ENCODE measurements around the gene GYPE.
"Not testable (repeated sequence)": the region's sequence is repeated elsewhere in the genome, so short reads cannot be mapped to it uniquely, and the experiment has no call there.

DNA sequence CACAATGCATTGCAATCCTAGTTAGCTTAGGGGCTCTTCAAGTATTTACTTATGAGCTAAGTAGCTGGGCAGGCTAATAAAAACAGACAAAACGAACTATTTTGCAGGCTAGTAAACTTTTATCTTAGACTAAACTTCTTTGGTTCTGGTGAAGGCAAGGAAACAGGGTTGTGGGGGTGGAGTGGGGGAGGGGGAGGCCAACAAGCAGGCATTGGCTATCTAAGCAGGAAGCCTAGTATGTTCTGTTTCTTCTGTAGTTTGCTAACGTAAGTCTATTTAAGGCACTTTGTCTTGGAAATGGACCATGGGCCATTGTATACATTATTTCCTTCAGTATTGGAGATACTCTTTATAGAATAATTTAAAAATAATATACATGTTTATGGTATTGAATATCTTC is 35.3 kb upstream of the GYPE start:
- TF ChIP-seq POLR2AphosphoS5, POLR2A (IDR thresholded peaks at IDR 0.05; ENCODE audit: low read depth, low read length): not testable (repeated sequence)
